ENCODE measurements around the gene CRYBG2. TPM values are rescaled to one million over a fixed set of nuclear protein-coding genes. Genes with fewer than 3 reads are reported as not detected.

Gene CRYBG2
- total RNA-seq, 2 donors from 2014 or later, result 9.0 to 15.1 TPM

- DNase-seq, result no peak
- Mint-ChIP-seq H3K27me3 (ENCODE audit: insufficient read depth) (peaks cover 79% of the 10 kb centered on the region), H3K4me1 (peaks cover 15% of the 10 kb centered on the region)
Measured at GRCh38 chr1:26362331-26362730, 8.4 kb upstream of the CRYBG2 start.

GRCh38 chr1:26361605-26362122, 7.7 kb upstream of the CRYBG2 start:
- Histone ChIP-seq H3K4me3 (ENCODE audit: low read length) (no peak overlapping the region), H3K36me3 (ENCODE audit: control insufficient read depth, insufficient read depth, low read length) (no peaks in the 10 kb centered on the region), H3K9me3 (ENCODE audit: control insufficient read depth, low read length) (no peaks in the 10 kb centered on the region), H3K27me3 (ENCODE audit: control insufficient read depth, insufficient read depth, low read length, poor library complexity, severe bottlenecking) (peaks cover 44% of the 10 kb centered on the region), H3K27ac (ENCODE audit: low read depth, low read length) (no peak overlapping the region), H3K4me1 (ENCODE audit: control insufficient read depth, insufficient read depth, low read length) (peaks cover 4% of the 10 kb centered on the region), H3K9ac (ENCODE audit: extremely low read depth, low read length, poor library complexity, severe bottlenecking) (no peak overlapping the region)
- no peak for TF ChIP-seq CTCF (conservative IDR thresholded peaks at IDR 0.05)
- Mint-ChIP-seq H3K27me3 (ENCODE audit: insufficient read depth) (peaks cover 80% of the 10 kb centered on the region), H3K36me3 (ENCODE audit: low read depth) (no peaks in the 10 kb centered on the region), H3K27ac (no peak overlapping the region), H3K9me3 (no peaks in the 10 kb centered on the region), H3K4me3 (no peak overlapping the region), H3K4me1 (peaks cover 17% of the 10 kb centered on the region)
- DNase-seq, result no peak
- 89 to 96% methylated on average over 10 to 12 of the region's 12 CpGs for WGBS, 2 experiments (ENCODE audit: insufficient coverage in 1 of 2, insufficient read length in 1 of 2)

More at GRCh38 chr1:26362331-26362730, 8.4 kb upstream of the CRYBG2 start:
- Histone ChIP-seq H3K27ac (ENCODE audit: low read depth, low read length) (no peak overlapping the region), H3K4me3 (ENCODE audit: low read length) (no peak overlapping the region), H3K27me3 (ENCODE audit: control insufficient read depth, insufficient read depth, low read length, poor library complexity, severe bottlenecking) (peaks cover 44% of the 10 kb centered on the region), H3K36me3 (ENCODE audit: control insufficient read depth, insufficient read depth, low read length) (no peaks in the 10 kb centered on the region), H3K9ac (ENCODE audit: extremely low read depth, low read length, poor library complexity, severe bottlenecking) (no peak overlapping the region), H3K9me3 (ENCODE audit: control insufficient read depth, low read length) (no peaks in the 10 kb centered on the region), H3K4me1 (ENCODE audit: control insufficient read depth, insufficient read depth, low read length) (peaks cover 4% of the 10 kb centered on the region)
- no peak for TF ChIP-seq CTCF (conservative IDR thresholded peaks at IDR 0.05)
- Mint-ChIP-seq H3K27ac (no peak overlapping the region), H3K4me3 (no peak overlapping the region), H3K36me3 (ENCODE audit: low read depth) (no peaks in the 10 kb centered on the region), H3K9me3 (no peaks in the 10 kb centered on the region)
- WGBS, 2 experiments (ENCODE audit: insufficient coverage in 1 of 2, insufficient read length in 1 of 2), result 94 to 96% methylated on average over 3 of the region's 3 CpGs

GRCh38 chr1:26360807-26361604, 7.1 kb upstream of the CRYBG2 start:
- H3K4me3 Mint-ChIP-seq, result peak overlapping the region; percentile 62
- peaks cover 76% of the 10 kb centered on the region for H3K27me3 Mint-ChIP-seq (ENCODE audit: insufficient read depth)
- Histone ChIP-seq H3K9ac (ENCODE audit: extremely low read depth, low read length, poor library complexity, severe bottlenecking) (no peak overlapping the region), H3K27me3 (ENCODE audit: control insufficient read depth, insufficient read depth, low read length, poor library complexity, severe bottlenecking) (peaks cover 44% of the 10 kb centered on the region), H3K36me3 (ENCODE audit: control insufficient read depth, insufficient read depth, low read length) (no peaks in the 10 kb centered on the region), H3K4me3 (ENCODE audit: low read length) (peak overlapping the region; percentile 67), H3K9me3 (ENCODE audit: control insufficient read depth, low read length) (no peaks in the 10 kb centered on the region), H3K27ac (ENCODE audit: low read depth, low read length) (no peak overlapping the region), H3K4me1 (ENCODE audit: control insufficient read depth, insufficient read depth, low read length) (peaks cover 4% of the 10 kb centered on the region)
- WGBS, 2 experiments (ENCODE audit: insufficient coverage in 1 of 2, insufficient read length in 1 of 2), result 83 to 84% methylated on average over 24 to 27 of the region's 27 CpGs
- peaks cover 17% of the 10 kb centered on the region for H3K4me1 Mint-ChIP-seq
- H3K36me3 Mint-ChIP-seq (ENCODE audit: low read depth), result no peaks in the 10 kb centered on the region
- H3K27ac Mint-ChIP-seq, result no peak overlapping the region
- no peak for TF ChIP-seq CTCF (conservative IDR thresholded peaks at IDR 0.05)
- DNase-seq, result no peak
- H3K9me3 Mint-ChIP-seq, result no peaks in the 10 kb centered on the region
